Small intestine (tissue), 7 donors: ENCODE data around the gene RCAN3. TPM values are rescaled to one million over a fixed set of nuclear protein-coding genes. Genes with fewer than 3 reads are reported as not detected.

Source experiments
- DNase-seq, 2 donors: peaks; one replicate each; pipeline versions ENCODE4 v3.0.0 to v3.0.0-alpha.2; 2013
- FAIRE-seq: peaks from 2 replicates; lab custom pipeline; 2012; peaks lifted over from hg19 to GRCh38; lab: Jason Lieb, UNC
- H3K27ac ChIP-seq, 3 donors: one replicate each; pipeline ENCODE4 v1.5.1; 2013; ENCODE audit warnings: low read length in 2 of 3, mild to moderate bottlenecking in 2 of 3, control low read depth in 1 of 3, inconsistent platforms in 1 of 3, low read depth in 1 of 3, moderate library complexity in 1 of 3
- H3K27me3 ChIP-seq, 3 donors: one replicate each; pipeline ENCODE4 v1.6.1; 2013; ENCODE audit warnings: low read length in 3 of 3, inconsistent platforms in 1 of 3; ENCODE audit not compliant: control insufficient read depth in 3 of 3, insufficient read depth in 3 of 3
- H3K36me3 ChIP-seq, 3 donors: one replicate each; pipeline ENCODE4 v1.6.1; 2013; ENCODE audit warnings: low read length in 3 of 3, inconsistent platforms in 1 of 3, low read depth in 1 of 3, mild to moderate bottlenecking in 1 of 3, moderate library complexity in 1 of 3; ENCODE audit not compliant: control insufficient read depth in 3 of 3, insufficient read depth in 2 of 3
- H3K4me1 ChIP-seq, 3 donors: one replicate each; pipeline ENCODE4 v1.6.1; 2013; ENCODE audit warnings: low read length in 2 of 3, inconsistent platforms in 1 of 3, low read depth in 1 of 3, mild to moderate bottlenecking in 1 of 3, moderate library complexity in 1 of 3; ENCODE audit not compliant: control insufficient read depth in 3 of 3, insufficient read depth in 2 of 3
- H3K4me3 ChIP-seq, 3 donors: one replicate each; pipeline ENCODE4 v1.5.1; 2013; ENCODE audit warnings: low read length in 3 of 3, control low read depth in 1 of 3, inconsistent platforms in 1 of 3, low read depth in 1 of 3, mild to moderate bottlenecking in 1 of 3, moderate library complexity in 1 of 3
- H3K9me3 ChIP-seq, 2 donors: one replicate each; pipeline ENCODE4 v1.6.1; 2013; ENCODE audit warnings: low read depth in 1 of 2, low read length in 1 of 2; ENCODE audit not compliant: control insufficient read depth in 2 of 2, insufficient read depth in 1 of 2
- WGBS, 3 donors: extraction: QIAGEN DNeasy Blood & Tissue Kit; methylation state at CpG; one replicate each; pipeline ENCODE4 v1.1.7; 2013; 5-methylcytosine and 5-hydroxymethylcytosine counted together
- polyA plus RNA-seq, 4 donors: library from polyadenylated mRNA; stranded (reverse) in 3 of 4; unstranded in 1 of 4; fragments of 200-250 nt in 3 of 4; fragments of 120-200 nt in 1 of 4; gene quantifications; one replicate each; pipeline versions ENCODE4 v1.2.1 to v1.2.3, GENCODE V29; 2013
- donor health status: healthy with polysubstance abuse.
- donor health status: control.
- donor health status: control.
- donor health status: Bipolar disorder and iron deficiency.
- donor health status: healthy.

The RCAN3 gene
- polyA plus RNA-seq, 4 donors, result 1.9 to 8.3 (median 4.2) TPM

DNA sequence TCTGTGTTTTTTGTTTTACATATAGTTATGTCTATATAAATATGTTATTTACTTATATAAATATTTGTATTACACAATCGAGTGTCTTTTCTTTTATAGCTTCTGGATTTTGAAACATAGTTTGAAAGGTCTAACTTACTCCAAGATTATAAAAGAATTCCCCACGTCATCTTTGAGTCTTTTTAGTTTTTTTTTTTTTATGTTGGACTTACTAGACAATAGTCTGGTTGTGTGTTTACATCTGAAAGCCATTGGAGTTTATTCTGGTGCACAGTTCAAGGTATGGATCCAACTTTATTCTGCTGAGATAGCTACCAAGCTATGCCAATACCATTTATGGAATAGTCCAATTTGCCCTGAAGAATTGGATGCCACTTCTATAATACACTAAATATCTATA, 26.1 kb upstream of the RCAN3 start:
- WGBS, 3 donors, result 10 to 41% (median 38%) methylated on average over 2 of the region's 2 CpGs
- Histone ChIP-seq H3K4me3 (no peak overlapping the region), H3K27ac (peak overlapping the region in 1 of 3 donors; percentile 74), H3K27me3 (no peaks in the 10 kb centered on the region), H3K36me3 (no peaks in the 10 kb centered on the region), H3K9me3 (no peaks in the 10 kb centered on the region), H3K4me1 (peaks cover 0 to 25% (median 1%) of the 10 kb centered on the region in 3 donors)
- FAIRE-seq, result no peak
- DNase-seq, result peak; percentile 16 to 53

DNA sequence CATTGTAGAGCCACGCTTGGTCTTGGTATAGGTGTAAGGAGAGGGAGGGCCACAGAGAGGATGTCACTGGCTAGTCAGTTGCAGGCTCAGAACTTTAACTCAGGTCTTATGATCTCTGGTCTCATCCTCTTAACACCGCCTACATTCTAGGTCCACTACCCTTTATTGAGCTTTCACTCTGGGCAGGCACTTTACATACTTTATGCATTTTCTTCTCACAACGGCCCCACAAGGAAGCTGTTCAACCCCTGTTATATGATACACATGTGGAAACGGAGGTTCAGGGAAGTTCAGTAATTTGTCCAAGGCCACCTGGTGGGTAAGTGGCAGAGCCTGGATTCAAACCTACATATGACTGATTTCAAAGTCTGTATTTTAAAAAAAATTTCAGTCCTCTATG, 25.3 kb upstream of the RCAN3 start:
- H3K4me1 ChIP-seq, result peaks cover 0 to 25% (median 1%) of the 10 kb centered on the region in 3 donors
- no peak for FAIRE-seq
- no peaks in the 10 kb centered on the region for H3K27me3 ChIP-seq
- DNase-seq, result peak in 1 of 2 donors; percentile 62
- WGBS, 3 donors, result 79 to 84% (median 80%) methylated on average over 4 of the region's 4 CpGs
- H3K36me3 ChIP-seq, result no peaks in the 10 kb centered on the region
- no peaks in the 10 kb centered on the region for H3K9me3 ChIP-seq
- H3K27ac ChIP-seq, result peak overlapping the region in 1 of 3 donors; percentile 67
- no peak overlapping the region for H3K4me3 ChIP-seq

DNA sequence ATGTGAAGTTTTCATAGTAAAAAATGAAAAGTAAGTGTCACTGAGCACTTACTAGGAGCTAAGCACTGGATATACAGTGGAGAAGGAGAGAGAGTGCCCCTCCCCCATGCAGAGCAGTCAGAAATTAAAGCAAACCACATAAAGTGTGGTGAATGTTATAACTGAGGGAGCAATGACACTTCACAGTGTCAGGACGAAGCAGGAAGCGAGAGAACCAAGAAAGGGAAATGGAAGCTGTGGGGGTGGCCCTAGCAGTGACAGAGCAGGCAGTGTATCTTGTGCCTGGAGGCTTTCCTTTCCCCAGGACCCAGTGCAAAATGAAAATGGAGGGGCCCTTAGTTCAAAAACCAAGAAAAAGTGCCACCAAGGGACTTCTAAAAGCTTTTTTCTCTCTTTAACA, 21.5 kb upstream of the RCAN3 start:
- peak in 1 of 2 donors; percentile 13 for DNase-seq
- FAIRE-seq, result no peak
- no peaks in the 10 kb centered on the region for H3K9me3 ChIP-seq
- no peak overlapping the region for H3K4me3 ChIP-seq
- H3K27me3 ChIP-seq, result no peaks in the 10 kb centered on the region
- H3K36me3 ChIP-seq, result no peaks in the 10 kb centered on the region
- H3K27ac ChIP-seq, result peak overlapping the region in 1 of 3 donors; percentile 68
- 57 to 89% (median 61%) methylated on average over 2 of the region's 2 CpGs for WGBS, 3 donors
- H3K4me1 ChIP-seq, result peaks cover 0 to 12% (median 0%) of the 10 kb centered on the region in 3 donors

DNA sequence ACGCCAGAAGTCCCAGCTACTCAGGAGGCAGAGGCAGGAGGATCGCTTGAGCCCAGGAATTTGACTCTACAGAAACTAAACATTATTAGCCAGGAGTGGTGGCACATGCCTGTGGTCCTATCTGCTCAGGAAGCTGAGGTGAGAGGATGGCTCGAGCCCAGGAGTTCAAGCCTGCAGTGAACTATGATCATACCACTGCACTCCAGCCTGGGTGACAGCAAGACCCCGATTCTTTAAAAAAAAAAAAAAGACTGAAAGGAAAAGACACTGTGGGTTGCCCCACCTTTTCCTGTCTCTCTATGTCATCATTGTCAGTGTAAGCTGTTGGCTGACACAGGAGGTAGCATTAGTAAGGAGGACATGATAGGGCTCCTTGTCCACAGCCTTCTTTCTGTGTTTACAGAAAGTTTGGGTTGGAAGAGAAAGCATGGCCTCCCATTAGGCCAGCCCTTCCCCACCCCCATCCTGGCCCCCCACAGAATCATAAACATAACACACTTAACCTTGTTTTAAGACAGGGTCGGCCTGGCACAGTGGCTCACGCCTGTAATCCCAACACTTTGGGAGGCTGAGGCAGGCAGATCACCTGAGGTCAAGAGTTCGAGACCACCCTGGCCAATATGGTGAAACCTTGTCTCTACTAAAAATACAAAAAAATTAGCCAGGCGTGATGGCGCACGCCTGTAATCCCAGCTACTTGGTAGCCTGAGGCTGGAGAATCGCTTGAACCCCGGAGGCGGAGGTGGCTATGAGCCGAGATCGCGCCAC, 20.6 kb upstream of the RCAN3 start:
- Histone ChIP-seq H3K27ac (peak overlapping the region in 1 of 3 donors; percentile 66), H3K9me3 (no peaks in the 10 kb centered on the region), H3K4me1 (peaks cover 0 to 6% (median 0%) of the 10 kb centered on the region in 3 donors), H3K36me3 (no peaks in the 10 kb centered on the region), H3K4me3 (no peak overlapping the region), H3K27me3 (no peaks in the 10 kb centered on the region)
- FAIRE-seq (no peak), DNase-seq (peak in 1 of 2 donors; percentile 26)
- WGBS, 3 donors, result 86 to 87% (median 86%) methylated on average over 16 of the region's 16 CpGs

DNA sequence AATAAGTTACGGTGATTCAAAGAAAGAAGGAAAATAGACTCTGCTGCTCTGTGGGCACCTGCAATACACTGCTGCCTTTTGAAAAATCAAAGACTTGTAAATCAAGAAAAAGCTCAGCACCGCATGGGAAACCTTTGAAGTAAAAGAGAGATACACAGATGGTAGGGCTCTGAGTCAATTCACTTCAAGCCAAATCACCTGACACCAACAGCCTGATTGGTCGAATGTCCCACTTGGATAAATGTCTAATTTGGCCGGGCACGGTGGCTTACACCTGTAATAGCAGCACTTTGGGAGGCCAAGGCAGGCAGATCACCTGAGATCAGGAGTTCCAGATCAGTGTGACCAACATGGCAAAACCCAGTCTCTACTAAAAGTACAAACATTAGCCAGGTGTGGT, 19.2 kb upstream of the RCAN3 start:
- Histone ChIP-seq H3K36me3 (no peaks in the 10 kb centered on the region), H3K9me3 (no peaks in the 10 kb centered on the region), H3K27ac (no peak overlapping the region), H3K4me1 (no peaks in the 10 kb centered on the region), H3K27me3 (no peaks in the 10 kb centered on the region), H3K4me3 (no peak overlapping the region)
- DNase-seq (no peak), FAIRE-seq (no peak)
- WGBS, 3 donors, result 81 to 96% (median 86%) methylated on average over 5 of the region's 5 CpGs

DNA sequence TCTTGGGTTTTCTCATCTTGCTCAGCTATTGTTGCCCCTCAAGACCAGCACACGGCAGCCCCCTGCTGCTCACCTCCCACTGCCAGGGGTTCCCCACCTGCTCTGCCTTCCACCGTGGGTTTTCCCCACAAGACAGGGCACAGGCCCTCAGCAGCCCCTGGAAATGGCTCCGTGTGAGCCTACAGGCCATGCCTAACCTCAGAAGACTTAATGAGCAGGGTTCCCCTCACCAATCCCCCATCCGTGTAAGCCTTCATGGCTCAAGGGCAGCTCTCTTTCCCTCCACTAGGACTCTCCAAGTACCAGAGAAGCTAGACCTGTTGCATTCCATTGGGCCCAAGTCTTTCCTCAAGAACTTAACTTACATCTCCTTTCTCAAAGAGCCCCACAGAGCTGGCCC, 18.4 kb upstream of the RCAN3 start:
- WGBS, 3 donors, result 66 to 81% (median 80%) methylated on average over 4 of the region's 4 CpGs

DNA sequence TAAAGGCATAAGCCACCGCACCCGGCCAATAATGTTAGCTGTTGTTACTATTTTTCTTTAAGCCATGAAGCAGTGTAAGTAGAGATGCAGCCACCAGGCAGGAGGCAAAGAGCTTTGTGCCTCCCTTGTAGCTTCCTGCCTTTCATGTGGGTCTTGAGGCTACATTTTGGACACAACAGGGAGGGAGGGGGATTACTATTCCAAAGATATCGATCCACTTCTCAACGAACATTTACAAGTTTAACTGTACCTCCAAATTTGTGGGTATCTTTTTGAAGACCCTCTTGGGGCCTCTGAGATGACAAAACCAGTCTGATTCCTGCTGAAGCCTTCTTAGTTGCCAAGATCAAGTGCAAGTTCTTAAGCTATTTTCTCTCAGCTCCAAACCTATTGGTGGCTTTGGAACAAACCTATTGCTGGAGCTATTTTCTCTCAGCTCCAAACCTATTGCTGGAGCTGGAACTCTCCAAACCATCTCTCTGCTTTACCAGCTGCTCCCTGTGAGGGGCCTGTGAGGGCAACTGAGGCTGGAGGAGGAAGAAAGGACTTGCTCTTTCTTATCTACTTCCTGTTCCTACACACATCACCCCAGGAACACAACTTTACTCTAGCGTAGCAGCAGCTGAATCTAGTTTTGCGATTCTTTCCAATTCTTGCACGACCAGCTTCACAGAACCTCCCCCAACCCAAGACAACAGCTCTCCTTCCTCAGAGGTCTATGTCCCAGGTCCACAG, 16.1 kb upstream of the RCAN3 start:
- Histone ChIP-seq H3K4me3 (no peak overlapping the region), H3K36me3 (no peaks in the 10 kb centered on the region), H3K27ac (no peak overlapping the region), H3K9me3 (peaks cover 0 to 12% of the 10 kb centered on the region in 2 donors), H3K4me1 (no peaks in the 10 kb centered on the region), H3K27me3 (no peaks in the 10 kb centered on the region)
- WGBS, 3 donors, result 71 to 80% (median 75%) methylated on average over 7 of the region's 7 CpGs
- FAIRE-seq, result no peak
- no peak for DNase-seq

More for the DNA sequence above, 18.4 kb upstream of the RCAN3 start:
- FAIRE-seq (no peak), DNase-seq (no peak)
- Histone ChIP-seq H3K4me1 (no peaks in the 10 kb centered on the region), H3K27ac (no peak overlapping the region), H3K36me3 (no peaks in the 10 kb centered on the region), H3K27me3 (no peaks in the 10 kb centered on the region), H3K4me3 (no peak overlapping the region), H3K9me3 (no peaks in the 10 kb centered on the region)

DNA sequence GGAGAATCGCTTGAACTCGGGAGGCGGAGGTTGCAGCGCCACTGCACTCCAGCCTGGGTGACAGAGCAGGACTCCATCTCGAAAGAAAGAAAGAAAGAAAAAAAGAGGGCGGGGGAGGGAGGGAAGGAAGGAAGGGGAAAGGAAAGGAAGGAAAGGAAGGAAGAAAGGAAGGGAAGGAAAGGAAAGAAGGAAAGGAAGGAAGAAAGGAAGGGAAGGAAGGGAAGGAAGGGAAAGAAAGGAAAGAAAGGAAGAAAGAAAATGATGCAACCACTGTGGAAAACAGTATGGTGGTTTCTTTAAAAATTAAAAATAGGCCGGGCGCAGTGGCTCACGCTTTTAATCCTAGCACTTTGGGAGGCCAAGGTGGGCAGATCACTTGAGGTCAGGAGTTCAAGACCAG, 15.2 kb upstream of the RCAN3 start:
- no peak overlapping the region for H3K27ac ChIP-seq
- H3K4me1 ChIP-seq, result no peaks in the 10 kb centered on the region
- peaks cover 0 to 12% of the 10 kb centered on the region in 2 donors for H3K9me3 ChIP-seq
- no peak overlapping the region for H3K4me3 ChIP-seq
- no peak for DNase-seq
- FAIRE-seq, result no peak
- H3K27me3 ChIP-seq, result no peaks in the 10 kb centered on the region
- WGBS, 3 donors, result 86 to 92% (median 92%) methylated on average over 9 of the region's 9 CpGs
- H3K36me3 ChIP-seq, result no peaks in the 10 kb centered on the region
